Suprapubic skin (tissue), 4 donors: ENCODE measurements around the gene L3HYPDH. TPM values are rescaled to one million over a fixed set of nuclear protein-coding genes. Genes with fewer than 3 reads are reported as not detected.

Experiments
- DNase-seq, 2 donors: peaks; one replicate each; pipeline ENCODE4 v3.0.0-alpha.2; 2019; ENCODE audit warnings: low spot score in 2 of 2
- H3K27ac ChIP-seq: fragments of 200-600 bp; sonication (generic); one replicate; pipeline ENCODE4 v1.5.1; 2019
- H3K27me3 ChIP-seq: fragments of 200-600 bp; sonication (generic); one replicate; pipeline ENCODE4 v1.5.1; 2019
- H3K36me3 ChIP-seq: fragments of 200-600 bp; sonication (generic); one replicate; pipeline ENCODE4 v1.5.1; 2019
- H3K4me1 ChIP-seq: fragments of 200-600 bp; sonication (generic); one replicate; pipeline ENCODE4 v1.5.1; 2019
- H3K4me3 ChIP-seq: fragments of 200-600 bp; sonication (generic); one replicate; pipeline ENCODE4 v1.5.1; 2019; ENCODE audit warnings: mild to moderate bottlenecking
- H3K9me3 ChIP-seq: fragments of 200-600 bp; sonication (generic); one replicate; pipeline ENCODE4 v1.5.1; 2019
- CTCF ChIP-seq, 2 donors: fragments of 200-600 bp in 1 of 2; fragments of 450-650 bp in 1 of 2; sonication (generic) in 1 of 2; IDR thresholded peaks; one replicate each; pipeline ENCODE4 v1.5.1; 2016 to 2019; ENCODE audit warnings: antibody characterized with exemption in 2 of 2, mild to moderate bottlenecking in 1 of 2, moderate library complexity in 1 of 2
- EP300 ChIP-seq: sonication (generic); formaldehyde crosslinking; IDR thresholded peaks from one replicate; pipeline ENCODE4 v1.6.1; 2017; ENCODE audit warnings: antibody characterized with exemption
- POLR2A ChIP-seq, 2 donors: fragments of 450-650 bp; IDR thresholded peaks; one replicate each; pipeline ENCODE4 v1.6.1; 2017; ENCODE audit warnings: antibody characterized with exemption in 2 of 2, mild to moderate bottlenecking in 2 of 2, moderate library complexity in 2 of 2
- POLR2AphosphoS5 ChIP-seq, 3 donors: sonication (generic); formaldehyde crosslinking; IDR thresholded peaks; one replicate each; pipeline ENCODE4 v1.6.1; 2017; ENCODE audit warnings: antibody characterized with exemption in 3 of 3
- WGBS: methylation state at CpG from one replicate; pipeline ENCODE4 v1.1.5; 2018; 5-methylcytosine and 5-hydroxymethylcytosine counted together
- total RNA-seq, 4 donors: library from RNA; depleted of rRNA; stranded (reverse); fragments of >200 nt; gene quantifications; one replicate each; pipeline ENCODE4 v1.1.0, GENCODE V29; 2016

Gene L3HYPDH
- total RNA-seq, 4 donors from 2014 or later = 15.3 to 59.1 (median 23.3) TPM

- DNase-seq = no peak
- Histone ChIP-seq H3K27ac (no peak overlapping the region), H3K27me3 (no peaks in the 10 kb centered on the region), H3K4me3 (no peak overlapping the region), H3K36me3 (no peaks in the 10 kb centered on the region), H3K9me3 (no peaks in the 10 kb centered on the region), H3K4me1 (peaks cover 6% of the 10 kb centered on the region)
- WGBS = 80% methylated on average over 13 of the region's 13 CpGs
- TF ChIP-seq POLR2AphosphoS5 (IDR thresholded peaks at IDR 0.05) = no peak
Measured at GRCh38 chr14:59427653-59428580, 56.3 kb downstream of the L3HYPDH start.

GRCh38 chr14:59425322-59425935, 58.8 kb downstream of the L3HYPDH start:
- TF ChIP-seq POLR2AphosphoS5 (IDR thresholded peaks at IDR 0.05) (no peak), POLR2A (IDR thresholded peaks at IDR 0.05) (no peak), CTCF (IDR thresholded peaks at IDR 0.05) (no peak), EP300 (no peak)
- WGBS = 51% methylated on average over 3 of the region's 3 CpGs
- Histone ChIP-seq H3K36me3 (no peaks in the 10 kb centered on the region), H3K9me3 (no peaks in the 10 kb centered on the region), H3K4me3 (no peak overlapping the region), H3K4me1 (peaks cover 6% of the 10 kb centered on the region), H3K27me3 (no peaks in the 10 kb centered on the region), H3K27ac (no peak overlapping the region)
- DNase-seq = no peak

- TF ChIP-seq POLR2AphosphoS5 (IDR thresholded peaks at IDR 0.05) (no peak), POLR2A (IDR thresholded peaks at IDR 0.05) (no peak), EP300 (no peak), CTCF (IDR thresholded peaks at IDR 0.05) (no peak)
- 60% methylated on average over 4 of the region's 4 CpGs for WGBS
Measured at GRCh38 chr14:59424341-59425071, 59.7 kb downstream of the L3HYPDH start.

More at GRCh38 chr14:59424341-59425071, 59.7 kb downstream of the L3HYPDH start:
- H3K4me1 ChIP-seq = peaks cover 6% of the 10 kb centered on the region
- no peak overlapping the region for H3K27ac ChIP-seq
- H3K4me3 ChIP-seq = no peak overlapping the region
- no peaks in the 10 kb centered on the region for H3K9me3 ChIP-seq
- H3K36me3 ChIP-seq = no peaks in the 10 kb centered on the region
- no peaks in the 10 kb centered on the region for H3K27me3 ChIP-seq
- no peak for DNase-seq

Other genes with a start within 250 kb of the L3HYPDH start
- 1 to 10 TPM; 1.3 to 5.9 (median 2.4) TPM for gene GPR135, start 19.0 kb downstream of the L3HYPDH start, total RNA-seq
- gene JKAMP, start 109 bp upstream of the L3HYPDH start, total RNA-seq = 10 to 100 TPM; 49.8 to 56.7 (median 53.5) TPM
- gene CCDC175, start 92.4 kb upstream of the L3HYPDH start, total RNA-seq = not detected